ENCODE results near the gene ARSI. TPM values are rescaled to one million over a fixed set of nuclear protein-coding genes. Genes with fewer than 3 reads are reported as not detected.

ARSI gene
- total RNA-seq, 1 donor from 2014 or later = 4.6 TPM

DNA sequence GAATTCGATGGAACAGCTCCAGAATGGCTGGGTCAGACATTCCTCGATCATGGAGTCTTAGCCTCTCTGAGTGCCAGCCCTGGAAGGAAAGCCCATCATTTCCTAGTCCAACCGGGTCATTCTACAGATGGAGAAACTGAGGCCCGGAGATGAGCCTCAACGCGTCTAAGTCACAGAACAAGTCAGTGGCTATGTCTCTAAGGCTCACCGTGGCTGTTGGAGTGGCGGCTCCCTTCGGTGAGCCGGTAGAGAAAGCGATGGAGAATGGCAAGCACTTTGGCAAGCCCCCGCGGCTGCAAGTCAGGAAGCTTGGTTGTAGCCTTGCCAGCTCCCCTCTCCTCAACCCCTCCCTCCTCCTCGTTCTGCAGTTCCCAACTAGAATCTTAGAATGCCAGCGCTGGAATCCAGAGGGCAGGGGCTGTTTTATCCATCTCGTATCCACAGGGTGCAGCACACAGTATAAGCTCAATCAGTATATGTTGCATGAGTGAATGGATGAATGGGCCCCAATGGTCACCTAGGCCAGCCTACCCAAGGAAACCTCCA is 438 bp upstream of the ARSI start:
- Mint-ChIP-seq H3K4me1 (ENCODE audit: unreplicated experiment) (peaks cover 57% of the 10 kb centered on the region), H3K27ac (peak overlapping the region; percentile 61), H3K27me3 (peaks cover 30% of the 10 kb centered on the region), H3K9me3 (no peaks in the 10 kb centered on the region), H3K36me3 (no peaks in the 10 kb centered on the region), H3K4me3 (peak overlapping the region; percentile 83)
- no peak for DNase-seq (ENCODE audit: extremely low spot score, unreplicated experiment)
- no peak for TF ChIP-seq CTCF (conservative IDR thresholded peaks at IDR 0.05)

DNA sequence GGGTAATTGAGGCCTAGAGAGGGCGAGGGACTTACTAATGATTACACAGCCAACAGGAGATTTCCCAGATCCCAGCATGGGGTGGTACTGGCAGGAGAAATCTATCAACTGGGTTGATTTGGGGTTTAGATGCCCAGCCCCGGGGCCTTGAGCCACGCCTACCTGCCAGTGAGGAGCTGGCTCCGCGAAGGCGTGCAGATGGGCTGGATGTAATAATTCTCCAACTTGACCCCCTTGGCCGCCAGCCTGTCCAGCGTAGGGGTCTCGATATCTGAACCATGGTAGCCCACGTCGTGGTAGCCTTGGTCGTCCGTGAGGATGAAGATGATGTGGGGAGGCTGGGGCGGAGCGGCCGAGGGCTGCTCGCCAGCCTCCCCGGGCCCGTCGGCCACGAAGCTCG is 804 bp downstream of the ARSI start:
- no peak for TF ChIP-seq CTCF (conservative IDR thresholded peaks at IDR 0.05)
- no peaks in the 10 kb centered on the region for H3K36me3 Mint-ChIP-seq
- H3K4me1 Mint-ChIP-seq (ENCODE audit: unreplicated experiment) = peaks cover 51% of the 10 kb centered on the region
- no peaks in the 10 kb centered on the region for H3K9me3 Mint-ChIP-seq
- peak overlapping the region; percentile 72 for H3K4me3 Mint-ChIP-seq
- DNase-seq (ENCODE audit: extremely low spot score, unreplicated experiment) = no peak
- peaks cover 30% of the 10 kb centered on the region for H3K27me3 Mint-ChIP-seq
- H3K27ac Mint-ChIP-seq = no peak overlapping the region

- no peak for TF ChIP-seq CTCF (conservative IDR thresholded peaks at IDR 0.05)
- no peak for DNase-seq (ENCODE audit: extremely low spot score, unreplicated experiment)
- Mint-ChIP-seq H3K36me3 (no peaks in the 10 kb centered on the region), H3K9me3 (no peaks in the 10 kb centered on the region), H3K4me1 (ENCODE audit: unreplicated experiment) (peaks cover 45% of the 10 kb centered on the region), H3K4me3 (peak overlapping the region; percentile 72), H3K27ac (no peak overlapping the region), H3K27me3 (peaks cover 30% of the 10 kb centered on the region)
Observed at GRCh38 chr5:150301170-150301505, 1.6 kb downstream of the ARSI start.

DNA sequence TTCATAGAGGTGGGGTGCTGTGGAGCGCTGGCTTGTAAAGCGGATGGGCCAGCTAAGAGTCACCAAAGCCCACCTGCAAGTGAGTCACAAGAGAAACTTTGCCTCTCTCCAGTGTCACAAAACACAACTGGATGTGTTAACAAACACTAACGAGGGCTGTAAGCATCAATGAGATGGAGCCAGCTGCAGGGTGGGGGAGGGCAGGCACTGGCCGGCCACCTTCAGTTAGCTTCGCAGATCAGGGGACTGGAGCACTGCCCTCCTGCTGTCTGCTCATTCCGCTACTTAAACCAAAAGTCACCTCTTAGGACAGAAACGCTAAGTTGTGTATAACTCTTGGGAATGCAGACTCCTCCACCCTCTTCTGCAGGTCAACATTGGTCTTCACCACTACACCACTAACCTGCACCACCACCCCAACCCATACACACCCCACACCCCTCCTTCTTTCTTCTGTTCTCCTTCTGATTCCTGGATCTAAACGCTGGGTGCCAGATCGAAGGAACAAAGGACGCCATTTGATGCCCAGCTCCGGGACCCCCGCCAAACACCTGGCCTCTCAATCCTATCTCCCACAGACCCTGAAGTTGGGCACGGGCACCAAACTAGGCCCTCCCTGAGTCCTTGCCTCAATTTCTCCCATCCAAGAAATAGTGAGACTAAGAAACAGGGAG is 2.1 kb downstream of the ARSI start:
- H3K4me3 Mint-ChIP-seq = peak overlapping the region; percentile 72
- no peaks in the 10 kb centered on the region for H3K36me3 Mint-ChIP-seq
- peaks cover 43% of the 10 kb centered on the region for H3K4me1 Mint-ChIP-seq (ENCODE audit: unreplicated experiment)
- H3K27me3 Mint-ChIP-seq = peaks cover 30% of the 10 kb centered on the region
- H3K9me3 Mint-ChIP-seq = no peaks in the 10 kb centered on the region
- H3K27ac Mint-ChIP-seq = no peak overlapping the region
- DNase-seq (ENCODE audit: extremely low spot score, unreplicated experiment) = no peak
- TF ChIP-seq CTCF (conservative IDR thresholded peaks at IDR 0.05) = no peak

GRCh38 chr5:150299571-150300327 is 3.0 kb downstream of the ARSI start:
- no peaks in the 10 kb centered on the region for H3K36me3 Mint-ChIP-seq
- no peak for DNase-seq (ENCODE audit: extremely low spot score, unreplicated experiment)
- no peak overlapping the region for H3K4me3 Mint-ChIP-seq
- TF ChIP-seq CTCF (conservative IDR thresholded peaks at IDR 0.05) = no peak
- peaks cover 36% of the 10 kb centered on the region for H3K4me1 Mint-ChIP-seq (ENCODE audit: unreplicated experiment)
- no peak overlapping the region for H3K27ac Mint-ChIP-seq
- no peaks in the 10 kb centered on the region for H3K9me3 Mint-ChIP-seq
- H3K27me3 Mint-ChIP-seq = peaks cover 30% of the 10 kb centered on the region
